NCI-H2227 treated with DMSO at 0.1 percent for 48 hours (cell line): ENCODE data around the gene PKD1L1.
"Not testable (repeated sequence)": the region's sequence is repeated elsewhere in the genome, so short reads cannot be mapped to it uniquely, and the experiment has no call there.

Experiments
- DNase-seq: peaks from one replicate; lab custom pipeline; 2025; lab: John Stamatoyannopoulos, UW

The PKD1L1 gene

GRCh38 chr7:47938574-47939165, 9.6 kb downstream of the PKD1L1 start:
- DNase-seq = no peak

GRCh38 chr7:47937711-47938573, 10.3 kb downstream of the PKD1L1 start:
- DNase-seq = no peak

- no peak for DNase-seq
Measured at GRCh38 chr7:47937065-47937687, 11.1 kb downstream of the PKD1L1 start.

- no peak for DNase-seq
Measured at GRCh38 chr7:47936323-47936722, 11.9 kb downstream of the PKD1L1 start.

- DNase-seq = no peak
Measured at GRCh38 chr7:47935336-47935735, 12.9 kb downstream of the PKD1L1 start.

- no peak for DNase-seq
Measured at GRCh38 chr7:47934831-47935230, 13.4 kb downstream of the PKD1L1 start.

- DNase-seq = no peak
Measured at GRCh38 chr7:47933215-47933614, 15.1 kb downstream of the PKD1L1 start.

GRCh38 chr7:47932466-47933037, 15.7 kb downstream of the PKD1L1 start:
- no peak for DNase-seq

- no peak for DNase-seq
Measured at GRCh38 chr7:47932016-47932415, 16.2 kb downstream of the PKD1L1 start.

GRCh38 chr7:47931005-47932004, 17.0 kb downstream of the PKD1L1 start:
- no peak for DNase-seq

- DNase-seq = no peak
Measured at GRCh38 chr7:47924266-47924665, 24.0 kb downstream of the PKD1L1 start.

GRCh38 chr7:47923081-47923875, 25.0 kb downstream of the PKD1L1 start:
- not testable (repeated sequence) for DNase-seq

GRCh38 chr7:47916514-47916913, 31.8 kb downstream of the PKD1L1 start:
- not testable (repeated sequence) for DNase-seq

GRCh38 chr7:47915616-47915976, 32.7 kb downstream of the PKD1L1 start:
- no peak for DNase-seq

GRCh38 chr7:47914717-47915615, 33.3 kb downstream of the PKD1L1 start:
- DNase-seq = no peak

- no peak for DNase-seq
Measured at GRCh38 chr7:47912332-47912731, 35.9 kb downstream of the PKD1L1 start.

GRCh38 chr7:47908720-47909119, 39.5 kb downstream of the PKD1L1 start:
- no peak for DNase-seq

GRCh38 chr7:47907981-47908616, 40.2 kb downstream of the PKD1L1 start:
- DNase-seq = no peak

GRCh38 chr7:47906883-47907282, 41.4 kb downstream of the PKD1L1 start:
- DNase-seq = no peak
